ENCODE results near the gene SYCN. TPM values are rescaled to one million over a fixed set of nuclear protein-coding genes. Genes with fewer than 3 reads are reported as not detected.

SYCN gene
- polyA plus RNA-seq, 3 donors from 2014 or later, result not detected

- peaks cover 0 to 2% (median 2%) of the 10 kb centered on the region in 3 donors for H3K27me3 Mint-ChIP-seq (ENCODE audit: low read depth in 3 of 3)
- no peak overlapping the region for H3K27ac Mint-ChIP-seq
- no peaks in the 10 kb centered on the region for H3K36me3 Mint-ChIP-seq
- H3K4me3 Mint-ChIP-seq, result no peak overlapping the region
- H3K9me3 Mint-ChIP-seq, result no peaks in the 10 kb centered on the region
- H3K4me1 Mint-ChIP-seq, result no peaks in the 10 kb centered on the region
- no peak for DNase-seq
These were observed 7.8 kb upstream of the SYCN start for GRCh38 chr19:39211731-39212374.

GRCh38 chr19:39209196-39209595 lies 5.1 kb upstream of the SYCN start:
- peaks cover 3 to 11% (median 10%) of the 10 kb centered on the region in 3 donors for H3K27me3 Mint-ChIP-seq (ENCODE audit: low read depth in 3 of 3)
- H3K4me3 Mint-ChIP-seq, result no peak overlapping the region
- no peaks in the 10 kb centered on the region for H3K4me1 Mint-ChIP-seq
- DNase-seq, result no peak
- no peaks in the 10 kb centered on the region for H3K36me3 Mint-ChIP-seq
- no peak overlapping the region for H3K27ac Mint-ChIP-seq
- H3K9me3 Mint-ChIP-seq, result no peaks in the 10 kb centered on the region

- no peak overlapping the region for H3K27ac Mint-ChIP-seq
- H3K9me3 Mint-ChIP-seq, result no peaks in the 10 kb centered on the region
- H3K27me3 Mint-ChIP-seq (ENCODE audit: low read depth in 3 of 3), result peaks cover 6 to 13% (median 11%) of the 10 kb centered on the region in 3 donors
- H3K36me3 Mint-ChIP-seq, result no peaks in the 10 kb centered on the region
- H3K4me3 Mint-ChIP-seq, result no peak overlapping the region
- H3K4me1 Mint-ChIP-seq, result no peaks in the 10 kb centered on the region
- DNase-seq, result no peak
These were observed 4.2 kb upstream of the SYCN start for GRCh38 chr19:39208175-39208795.

GRCh38 chr19:39207293-39207836 lies 3.3 kb upstream of the SYCN start:
- DNase-seq, result no peak

GRCh38 chr19:39206122-39206521 lies 2.1 kb upstream of the SYCN start:
- Mint-ChIP-seq H3K27me3 (ENCODE audit: low read depth in 3 of 3) (peaks cover 11 to 23% (median 18%) of the 10 kb centered on the region in 3 donors), H3K4me3 (no peak overlapping the region), H3K4me1 (no peaks in the 10 kb centered on the region), H3K9me3 (peaks cover 0 to 2% (median 0%) of the 10 kb centered on the region in 6 donors), H3K27ac (no peak overlapping the region), H3K36me3 (no peaks in the 10 kb centered on the region)
- DNase-seq, result no peak

More at GRCh38 chr19:39207293-39207836, 3.3 kb upstream of the SYCN start:
- Mint-ChIP-seq H3K4me3 (no peak overlapping the region), H3K36me3 (no peaks in the 10 kb centered on the region), H3K27me3 (ENCODE audit: low read depth in 3 of 3) (peaks cover 7 to 17% (median 14%) of the 10 kb centered on the region in 3 donors), H3K27ac (no peak overlapping the region), H3K4me1 (no peaks in the 10 kb centered on the region), H3K9me3 (no peaks in the 10 kb centered on the region)

GRCh38 chr19:39205449-39205764 lies 1.3 kb upstream of the SYCN start:
- H3K4me3 Mint-ChIP-seq, result no peak overlapping the region
- DNase-seq, result no peak
- H3K36me3 Mint-ChIP-seq, result no peaks in the 10 kb centered on the region
- no peaks in the 10 kb centered on the region for H3K4me1 Mint-ChIP-seq
- peaks cover 0 to 2% (median 0%) of the 10 kb centered on the region in 6 donors for H3K9me3 Mint-ChIP-seq
- H3K27me3 Mint-ChIP-seq (ENCODE audit: low read depth in 3 of 3), result peaks cover 15 to 25% (median 22%) of the 10 kb centered on the region in 3 donors
- H3K27ac Mint-ChIP-seq, result no peak overlapping the region

- Mint-ChIP-seq H3K27ac (no peak overlapping the region), H3K27me3 (ENCODE audit: low read depth in 3 of 3) (peaks cover 15 to 27% (median 26%) of the 10 kb centered on the region in 3 donors), H3K9me3 (peaks cover 0 to 3% (median 0%) of the 10 kb centered on the region in 6 donors), H3K4me3 (no peak overlapping the region), H3K4me1 (no peaks in the 10 kb centered on the region), H3K36me3 (no peaks in the 10 kb centered on the region)
- no peak for DNase-seq
These were observed 1.1 kb downstream of the SYCN start for GRCh38 chr19:39202998-39203355.

- peaks cover 0 to 4% (median 0%) of the 10 kb centered on the region in 3 donors for H3K36me3 Mint-ChIP-seq
- no peak for DNase-seq
- peaks cover 7 to 12% of the 10 kb centered on the region in 2 donors for H3K4me1 Mint-ChIP-seq
- H3K27ac Mint-ChIP-seq, result no peak overlapping the region
- H3K27me3 Mint-ChIP-seq (ENCODE audit: low read depth in 3 of 3), result peaks cover 18 to 26% (median 21%) of the 10 kb centered on the region in 3 donors
- peak overlapping the region in 1 of 5 donors; percentile 13 for H3K4me3 Mint-ChIP-seq
- peaks cover 0 to 3% (median 0%) of the 10 kb centered on the region in 6 donors for H3K9me3 Mint-ChIP-seq
These were observed 3.3 kb downstream of the SYCN start for GRCh38 chr19:39200803-39201115.

- Mint-ChIP-seq H3K36me3 (peaks cover 0 to 4% (median 0%) of the 10 kb centered on the region in 3 donors), H3K27me3 (ENCODE audit: low read depth in 3 of 3) (peaks cover 17 to 26% (median 19%) of the 10 kb centered on the region in 3 donors), H3K9me3 (peaks cover 0 to 3% (median 0%) of the 10 kb centered on the region in 6 donors), H3K4me1 (peaks cover 9 to 16% of the 10 kb centered on the region in 2 donors), H3K4me3 (no peak overlapping the region), H3K27ac (no peak overlapping the region)
- no peak for DNase-seq
These were observed 3.8 kb downstream of the SYCN start for GRCh38 chr19:39200066-39200802.

GRCh38 chr19:39199025-39199424 lies 5.0 kb downstream of the SYCN start:
- DNase-seq, result no peak
- peaks cover 13 to 16% of the 10 kb centered on the region in 2 donors for H3K4me1 Mint-ChIP-seq
- peaks cover 0 to 3% (median 0%) of the 10 kb centered on the region in 6 donors for H3K9me3 Mint-ChIP-seq
- H3K27me3 Mint-ChIP-seq (ENCODE audit: low read depth in 3 of 3), result peaks cover 16 to 26% (median 20%) of the 10 kb centered on the region in 3 donors
- no peak overlapping the region for H3K27ac Mint-ChIP-seq
- no peak overlapping the region for H3K4me3 Mint-ChIP-seq
- peaks cover 0 to 4% (median 0%) of the 10 kb centered on the region in 3 donors for H3K36me3 Mint-ChIP-seq

- H3K36me3 Mint-ChIP-seq, result peaks cover 0 to 4% (median 0%) of the 10 kb centered on the region in 3 donors
- H3K27ac Mint-ChIP-seq, result no peak overlapping the region
- H3K27me3 Mint-ChIP-seq (ENCODE audit: low read depth in 3 of 3), result peaks cover 14 to 26% (median 19%) of the 10 kb centered on the region in 3 donors
- H3K4me3 Mint-ChIP-seq, result no peak overlapping the region
- DNase-seq, result no peak
- peaks cover 0 to 3% (median 0%) of the 10 kb centered on the region in 6 donors for H3K9me3 Mint-ChIP-seq
- peaks cover 13 to 16% of the 10 kb centered on the region in 2 donors for H3K4me1 Mint-ChIP-seq
These were observed 6.3 kb downstream of the SYCN start for GRCh38 chr19:39197808-39198207.

- Mint-ChIP-seq H3K4me1 (peaks cover 13 to 16% of the 10 kb centered on the region in 2 donors), H3K27ac (no peak within 1 kb of the TSS), H3K36me3 (peaks cover 0 to 4% (median 0%) of the 10 kb centered on the region in 3 donors), H3K4me3 (peak within 1 kb of the TSS; percentile 6 to 81 (median 69)), H3K9me3 (peaks cover 0 to 3% (median 0%) of the 10 kb centered on the region in 6 donors), H3K27me3 (ENCODE audit: low read depth in 3 of 3) (peaks cover 8 to 22% (median 16%) of the 10 kb centered on the region in 3 donors)
- DNase-seq, result no peak
These were observed 7.1 kb downstream of the SYCN start, which contains the start of gene NCCRP1 for GRCh38 chr19:39196860-39197562. Gene NCCRP1 (plus strand): TSS chr19:39196964. CDS start chr19:39196983, 19 bp downstream.

GRCh38 chr19:39196320-39196719 lies 7.7 kb downstream of the SYCN start:
- peaks cover 0 to 1% (median 0%) of the 10 kb centered on the region in 6 donors for H3K9me3 Mint-ChIP-seq
- DNase-seq, result no peak
- no peak overlapping the region for H3K27ac Mint-ChIP-seq
- peaks cover 6 to 20% (median 15%) of the 10 kb centered on the region in 3 donors for H3K27me3 Mint-ChIP-seq (ENCODE audit: low read depth in 3 of 3)
- H3K4me3 Mint-ChIP-seq, result no peak overlapping the region
- H3K4me1 Mint-ChIP-seq, result peaks cover 13 to 16% of the 10 kb centered on the region in 2 donors
- peaks cover 0 to 4% (median 0%) of the 10 kb centered on the region in 3 donors for H3K36me3 Mint-ChIP-seq

Data from immature natural killer cell (primary cell).